Mesothelial cell of epicardium (in vitro differentiated cells): Measurements from ENCODE around the gene BAZ2B. TPM values are rescaled to one million over a fixed set of nuclear protein-coding genes. Genes with fewer than 3 reads are reported as not detected.

ENCODE experiments used
- DNase-seq, 2 experiments: peaks; one replicate each; pipeline ENCODE4 v3.0.0; 2021; ENCODE audit warnings: low spot score in 2 of 2; ENCODE audit not compliant: unreplicated experiment in 2 of 2
- H3K27ac Mint-ChIP-seq: 2 replicates; pipeline ENCODE4 v1.8.0; 2021; ENCODE audit warnings: mixed read lengths
- H3K27me3 Mint-ChIP-seq: 2 replicates; pipeline ENCODE4 v1.8.0; 2021; ENCODE audit warnings: low read depth, mixed read lengths
- H3K36me3 Mint-ChIP-seq: 2 replicates; pipeline ENCODE4 v1.8.0; 2021; ENCODE audit warnings: mixed read lengths
- H3K4me1 Mint-ChIP-seq: 2 replicates; pipeline ENCODE4 v1.8.0; 2021; ENCODE audit warnings: mixed read lengths
- H3K4me3 Mint-ChIP-seq: 2 replicates; pipeline ENCODE4 v1.8.0; 2021; ENCODE audit warnings: mild to moderate bottlenecking, moderate library complexity, mixed read lengths
- H3K9me3 Mint-ChIP-seq: 2 replicates; pipeline ENCODE4 v1.8.0; 2021; ENCODE audit warnings: mixed read lengths
- total RNA-seq: library from RNA; stranded (reverse); gene quantifications from 3 replicates; pipeline ENCODE4 v1.2.1, GENCODE V29; 2021
- TF ChIP-seq, protein P1 (sequence below): fragments of 200-600 bp; sonication (generic); IDR thresholded peaks from one replicate; pipeline ENCODE4 v1.5.0; 2021; ENCODE audit warnings: antibody characterized with exemption; ENCODE audit not compliant: unreplicated experiment

The BAZ2B gene
- total RNA-seq, 1 donor from 2014 or later, result 141 TPM

DNA sequence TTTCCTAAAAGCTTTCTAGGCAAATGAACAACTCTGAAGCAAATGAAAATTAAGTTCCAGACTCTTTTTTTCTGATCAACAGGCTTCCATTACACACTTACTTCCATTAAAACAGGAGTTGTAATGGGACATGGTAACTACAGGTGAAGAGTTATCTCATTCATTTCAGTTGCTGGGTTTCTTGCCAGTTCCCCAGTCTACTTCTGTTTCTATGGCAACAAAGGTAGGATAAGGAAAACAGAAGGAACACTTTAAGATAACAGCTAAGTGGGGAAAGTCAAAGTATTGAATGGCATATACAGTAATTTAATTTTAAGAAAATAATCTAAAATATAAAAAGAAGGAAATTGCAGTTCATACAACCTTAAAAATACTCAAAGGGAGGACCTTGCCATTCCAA lies 25.1 kb downstream of the BAZ2B start:
- H3K4me3 Mint-ChIP-seq, result no peak overlapping the region
- no peaks in the 10 kb centered on the region for H3K27me3 Mint-ChIP-seq
- no peak for DNase-seq
- peaks cover 5% of the 10 kb centered on the region for H3K9me3 Mint-ChIP-seq
- peaks cover 6% of the 10 kb centered on the region for H3K4me1 Mint-ChIP-seq
- H3K36me3 Mint-ChIP-seq, result peaks cover 5% of the 10 kb centered on the region
- peak overlapping the region; percentile 47 for H3K27ac Mint-ChIP-seq
- TF ChIP-seq, protein P1, sequence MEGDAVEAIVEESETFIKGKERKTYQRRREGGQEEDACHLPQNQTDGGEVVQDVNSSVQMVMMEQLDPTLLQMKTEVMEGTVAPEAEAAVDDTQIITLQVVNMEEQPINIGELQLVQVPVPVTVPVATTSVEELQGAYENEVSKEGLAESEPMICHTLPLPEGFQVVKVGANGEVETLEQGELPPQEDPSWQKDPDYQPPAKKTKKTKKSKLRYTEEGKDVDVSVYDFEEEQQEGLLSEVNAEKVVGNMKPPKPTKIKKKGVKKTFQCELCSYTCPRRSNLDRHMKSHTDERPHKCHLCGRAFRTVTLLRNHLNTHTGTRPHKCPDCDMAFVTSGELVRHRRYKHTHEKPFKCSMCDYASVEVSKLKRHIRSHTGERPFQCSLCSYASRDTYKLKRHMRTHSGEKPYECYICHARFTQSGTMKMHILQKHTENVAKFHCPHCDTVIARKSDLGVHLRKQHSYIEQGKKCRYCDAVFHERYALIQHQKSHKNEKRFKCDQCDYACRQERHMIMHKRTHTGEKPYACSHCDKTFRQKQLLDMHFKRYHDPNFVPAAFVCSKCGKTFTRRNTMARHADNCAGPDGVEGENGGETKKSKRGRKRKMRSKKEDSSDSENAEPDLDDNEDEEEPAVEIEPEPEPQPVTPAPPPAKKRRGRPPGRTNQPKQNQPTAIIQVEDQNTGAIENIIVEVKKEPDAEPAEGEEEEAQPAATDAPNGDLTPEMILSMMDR, result no peak

DNA sequence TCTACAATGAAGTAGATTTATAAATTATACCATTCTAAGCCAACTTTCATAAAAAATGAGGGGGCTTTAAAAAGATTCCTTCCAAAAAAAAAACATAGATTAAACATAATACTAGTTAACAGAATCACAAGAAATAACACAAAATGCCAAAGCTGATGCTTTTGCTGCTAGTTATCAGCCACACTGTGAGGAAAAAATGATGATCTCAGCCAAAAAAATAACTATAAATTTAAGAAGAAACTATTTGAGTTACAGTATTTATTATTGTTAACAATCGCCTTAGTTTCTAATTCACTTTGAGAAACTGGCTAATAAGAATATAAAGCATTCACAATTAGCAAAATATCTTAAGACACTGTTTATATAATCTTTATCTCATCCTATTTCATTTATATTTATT lies 27.1 kb downstream of the BAZ2B start:
- peaks cover 5% of the 10 kb centered on the region for H3K9me3 Mint-ChIP-seq
- no peak for DNase-seq
- TF ChIP-seq, protein P1, result no peak
- peaks cover 8% of the 10 kb centered on the region for H3K36me3 Mint-ChIP-seq
- H3K27ac Mint-ChIP-seq, result no peak overlapping the region
- no peaks in the 10 kb centered on the region for H3K27me3 Mint-ChIP-seq
- H3K4me3 Mint-ChIP-seq, result no peak overlapping the region
- H3K4me1 Mint-ChIP-seq, result peaks cover 6% of the 10 kb centered on the region

DNA sequence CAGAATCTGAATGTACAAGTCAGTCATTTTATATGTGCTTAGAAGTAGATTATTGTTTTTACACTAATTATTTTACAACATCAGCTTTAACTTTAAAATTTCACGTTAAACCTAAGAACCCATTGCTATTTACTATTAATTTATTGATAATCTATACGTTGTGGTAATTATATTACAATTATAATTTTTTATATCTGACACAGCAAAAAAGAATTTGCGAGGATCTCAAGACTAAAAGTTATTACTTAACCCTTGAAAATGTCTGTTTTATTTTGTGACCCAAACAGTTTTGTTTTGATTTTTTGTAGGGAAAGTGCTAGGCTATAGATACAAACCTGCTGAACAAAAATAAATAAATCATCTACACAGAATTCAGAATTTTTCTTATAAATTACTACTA lies 30.3 kb downstream of the BAZ2B start:
- H3K36me3 Mint-ChIP-seq, result peaks cover 19% of the 10 kb centered on the region
- H3K4me3 Mint-ChIP-seq, result no peak overlapping the region
- no peak overlapping the region for H3K27ac Mint-ChIP-seq
- TF ChIP-seq, protein P1, result no peak
- no peak for DNase-seq
- H3K4me1 Mint-ChIP-seq, result peaks cover 3% of the 10 kb centered on the region
- H3K27me3 Mint-ChIP-seq, result no peaks in the 10 kb centered on the region
- H3K9me3 Mint-ChIP-seq, result peaks cover 9% of the 10 kb centered on the region

DNA sequence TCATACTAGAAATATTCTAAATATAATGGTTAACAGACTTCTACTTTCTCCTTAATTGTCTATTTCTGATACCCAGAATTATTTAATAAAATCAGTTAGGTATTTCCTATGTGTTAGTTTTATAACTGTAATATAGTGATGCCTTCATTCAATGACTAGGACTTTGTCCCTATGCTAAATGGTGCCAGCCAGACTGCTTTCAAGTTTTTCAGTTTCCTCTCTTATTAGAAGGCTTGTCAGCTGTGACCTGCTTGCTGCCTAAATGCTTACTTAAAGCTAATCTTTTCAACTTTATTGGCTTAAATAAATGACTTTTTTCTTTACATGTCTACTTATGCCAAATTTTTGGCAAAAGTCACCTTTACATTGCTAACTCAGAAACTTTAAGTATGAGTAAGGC lies 30.7 kb downstream of the BAZ2B start:
- Mint-ChIP-seq H3K4me1 (peaks cover 3% of the 10 kb centered on the region), H3K27me3 (no peaks in the 10 kb centered on the region)
- no peak for DNase-seq

DNA sequence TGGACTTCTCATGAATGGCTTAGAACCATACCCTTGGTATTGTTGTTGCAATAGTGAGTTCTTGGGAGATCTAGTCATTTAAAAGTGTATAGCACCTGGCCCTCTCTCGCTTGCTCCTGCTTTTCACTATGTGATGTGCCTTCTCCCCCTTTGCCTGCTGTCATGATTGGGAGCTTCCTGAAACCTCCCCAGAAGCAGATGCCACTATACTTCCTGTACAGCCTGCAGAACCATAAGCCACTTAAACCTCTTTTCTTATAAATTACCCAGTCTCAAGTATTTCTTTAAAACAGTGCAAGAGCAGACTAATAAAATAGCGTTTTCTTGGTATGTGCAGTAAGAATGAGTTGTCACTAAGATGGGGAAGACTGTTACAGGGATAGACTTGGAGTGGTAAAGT lies 31.6 kb downstream of the BAZ2B start:
- Mint-ChIP-seq H3K4me3 (no peak overlapping the region), H3K4me1 (peaks cover 2% of the 10 kb centered on the region), H3K36me3 (peaks cover 30% of the 10 kb centered on the region), H3K9me3 (peaks cover 13% of the 10 kb centered on the region), H3K27me3 (no peaks in the 10 kb centered on the region), H3K27ac (no peak overlapping the region)
- TF ChIP-seq, protein P1, result no peak
- DNase-seq, result no peak

More for the DNA sequence above, 30.7 kb downstream of the BAZ2B start:
- TF ChIP-seq, protein P1, result no peak
- Mint-ChIP-seq H3K4me3 (no peak overlapping the region), H3K9me3 (peaks cover 9% of the 10 kb centered on the region), H3K36me3 (peaks cover 23% of the 10 kb centered on the region), H3K27ac (no peak overlapping the region)
